HepG2 (cell line): ENCODE data around the gene ADPGK. TPM values are rescaled to one million over a fixed set of nuclear protein-coding genes. Genes with fewer than 3 reads are reported as not detected.

ENCODE experiments used
- AKAP8 ChIP-seq: sonication (generic); formaldehyde crosslinking; IDR thresholded peaks from 2 replicates; pipeline ENCODE4 v1.5.1; 2020; ENCODE audit warnings: mild to moderate bottlenecking, missing genetic modification reagents
- EEA1 ChIP-seq: sonication (generic); formaldehyde crosslinking; IDR thresholded peaks from 2 replicates; pipeline ENCODE4 v1.5.1; 2020; ENCODE audit warnings: mild to moderate bottlenecking, missing genetic modification reagents, borderline replicate concordance
- EHMT2 ChIP-seq: fragments of 200-600 bp; sonication (generic); IDR thresholded peaks from 2 replicates; pipeline ENCODE4 v1.7.0; 2017; ENCODE audit warnings: antibody characterized with exemption, low read depth, low read length, borderline replicate concordance
- ETV6 ChIP-seq: sonication (generic); formaldehyde crosslinking; conservative IDR thresholded peaks from 2 replicates; pipeline ENCODE4 v1.4.0; 2020; ENCODE audit warnings: missing genetic modification reagents
- FIP1L1 ChIP-seq: fragments of 200-400 bp; formaldehyde crosslinking; IDR thresholded peaks from 2 replicates; pipeline ENCODE4 v1.6.1; 2018; ENCODE audit warnings: low read depth, mild to moderate bottlenecking, low read length, moderate library complexity, borderline replicate concordance; ENCODE audit not compliant: insufficient read depth
- FOSL2 ChIP-seq: sonication (generic); formaldehyde crosslinking; IDR thresholded peaks from 2 replicates; pipeline ENCODE4 v1.4.0; 2020; ENCODE audit warnings: missing genetic modification reagents
- FOXK2 ChIP-seq: fragments of 450-650 bp; IDR thresholded peaks from 2 replicates; pipeline ENCODE4 v1.6.1; 2016
- GZF1 ChIP-seq: sonication (generic); formaldehyde crosslinking; IDR thresholded peaks from 2 replicates; pipeline ENCODE4 v1.5.1; 2020; ENCODE audit warnings: mild to moderate bottlenecking, missing genetic modification reagents
- HDAC1 ChIP-seq: sonication (generic); formaldehyde crosslinking; IDR thresholded peaks from 2 replicates; pipeline ENCODE4 v1.5.1; 2020; ENCODE audit warnings: mild to moderate bottlenecking, missing genetic modification reagents
- HNRNPLL ChIP-seq: fragments of 200-400 bp; formaldehyde crosslinking; IDR thresholded peaks from 2 replicates; pipeline ENCODE4 v1.6.1; 2017; ENCODE audit warnings: mild to moderate bottlenecking, low read depth, low read length; ENCODE audit not compliant: poor library complexity, severe bottlenecking
- KDM6A ChIP-seq: IDR thresholded peaks from 2 replicates; pipeline ENCODE4 v1.6.1; 2016; ENCODE audit warnings: low read depth
- MATR3 ChIP-seq: sonication (generic); formaldehyde crosslinking; IDR thresholded peaks from 2 replicates; pipeline ENCODE4 v1.4.0; 2020; ENCODE audit warnings: missing genetic modification reagents
- MLLT10 ChIP-seq: sonication (generic); formaldehyde crosslinking; IDR thresholded peaks from 2 replicates; pipeline ENCODE4 v1.4.0; 2020; ENCODE audit warnings: missing genetic modification reagents
- MTF2 ChIP-seq: sonication (generic); formaldehyde crosslinking; IDR thresholded peaks from 2 replicates; pipeline ENCODE4 v1.5.0; 2020; ENCODE audit warnings: missing genetic modification reagents, borderline replicate concordance
- MXI1 ChIP-seq: IDR thresholded peaks from 3 replicates; pipeline ENCODE4 v1.6.1; 2012; ENCODE audit warnings: low read depth, low read length, inconsistent platforms, borderline replicate concordance
- PHF5A ChIP-seq: IDR thresholded peaks from one replicate; pipeline ENCODE4 v1.6.1; 2018; ENCODE audit warnings: low read depth, missing genetic modification reagents; ENCODE audit not compliant: unreplicated experiment
- POLR2A ChIP-seq, 2 experiments: IDR thresholded peaks; 2 replicates each; pipeline ENCODE4 v1.6.1; 2011; ENCODE audit warnings: low read depth in 2 of 2, low read length in 2 of 2, mild to moderate bottlenecking in 1 of 2, moderate library complexity in 1 of 2; ENCODE audit not compliant: insufficient read depth in 1 of 2
- TAF15 ChIP-seq: fragments of 200-400 bp; formaldehyde crosslinking; IDR thresholded peaks from one replicate; pipeline ENCODE4 v1.6.1; 2018; ENCODE audit warnings: mild to moderate bottlenecking, low read depth, low read length; ENCODE audit not compliant: poor library complexity, severe bottlenecking
- TERF1 ChIP-seq: sonication (generic); formaldehyde crosslinking; IDR thresholded peaks from 2 replicates; pipeline ENCODE4 v1.8.0; 2022; ENCODE audit warnings: mild to moderate bottlenecking, missing genetic modification reagents, moderate library complexity
- TIGD3 ChIP-seq: sonication (generic); formaldehyde crosslinking; IDR thresholded peaks from 2 replicates; pipeline ENCODE4 v1.5.1; 2020; ENCODE audit warnings: mild to moderate bottlenecking, missing genetic modification reagents, borderline replicate concordance
- ZFP91 ChIP-seq: sonication (generic); formaldehyde crosslinking; IDR thresholded peaks from 2 replicates; pipeline ENCODE4 v1.9.0; 2022; ENCODE audit warnings: missing genetic modification reagents, mild to moderate bottlenecking, borderline replicate concordance
- ZNF160 ChIP-seq: sonication (generic); formaldehyde crosslinking; IDR thresholded peaks from 2 replicates; pipeline ENCODE4 v1.8.0; 2022; ENCODE audit warnings: mild to moderate bottlenecking, inconsistent platforms, missing genetic modification reagents
- ZNF546 ChIP-seq: sonication (generic); formaldehyde crosslinking; conservative IDR thresholded peaks from 2 replicates; pipeline ENCODE4 v1.8.1; 2023; ENCODE audit warnings: mild to moderate bottlenecking, missing genetic modification reagents
- ZNF614 ChIP-seq: IDR thresholded peaks from 2 replicates; pipeline ENCODE4 v1.6.1; 2018; ENCODE audit warnings: missing biosample characterization, missing genetic modification reagents, inconsistent platforms, borderline replicate concordance
- ZNF691 ChIP-seq: sonication (generic); formaldehyde crosslinking; IDR thresholded peaks from 2 replicates; pipeline ENCODE4 v1.4.0; 2020; ENCODE audit warnings: missing genetic modification reagents, low read depth, mild to moderate bottlenecking, borderline replicate concordance
- ZNF768 ChIP-seq: sonication (generic); formaldehyde crosslinking; IDR thresholded peaks from 2 replicates; pipeline ENCODE4 v1.4.0; 2020; ENCODE audit warnings: missing genetic modification reagents
- polyA plus RNA-seq, 8 experiments: library from polyadenylated mRNA; depleted of rRNA in 3 of 8; stranded (reverse) in 7 of 8; unstranded in 1 of 8; fragments of >200 nt; fragmentation: Illumina TruSeq in 4 of 8; extraction: Trizol in 4 of 8; gene quantifications; 2 replicates each; pipeline versions ENCODE4 v1.2.1 to v1.2.3, GENCODE V29; 2011 to 2016; ENCODE audit warnings: low read depth in 4 of 8, missing spikeins in 1 of 8, mixed read lengths in 1 of 8; ENCODE audit not compliant: insufficient read depth in 1 of 8
- total RNA-seq, 5 experiments: library from RNA; depleted of rRNA; stranded (reverse); fragments of >200 nt; fragmentation: Illumina TruSeq; extraction: Trizol; gene quantifications; 2 replicates each; pipeline ENCODE4 v1.2.3, GENCODE V29; 2016; ENCODE audit warnings: low read depth in 1 of 5

The ADPGK gene
- total and polyA plus RNA-seq, 2 of the 13 experiments (the other 11 are each of a cell fraction or from before 2014, with no cell fraction given) = 61.6 to 67.5 TPM

GRCh38 chr15:72783640-72784455 is at the start of gene ADPGK (continued):
- TF ChIP-seq ZNF691 (CRISPR knock-in tag) (0 out of 2 replicates have a peak, but pooled peaks have one; percentile 36), TIGD3 (CRISPR knock-in tag) (no peak), MLLT10 (CRISPR knock-in tag) (no peak), ETV6 (CRISPR knock-in tag) (peak; percentile 38; the same call in 1 of the 2 replicates), KDM6A (CRISPR knock-in tag) (0 out of 2 replicates have a peak, but pooled peaks have one; percentile 26), FOXK2 (no peak), ZNF614 (peak; percentile 84; the same call in 1 of the 2 replicates), GZF1 (no peak), FOSL2 (CRISPR knock-in tag) (peak; percentile 62), MXI1 (peak; percentile 95), AKAP8 (CRISPR knock-in tag) (no peak; the same call in 1 of the 2 replicates), EHMT2 (no peak), TERF1 (CRISPR knock-in tag) (no peak), EEA1 (CRISPR knock-in tag) (no peak), ZFP91 (peak; percentile 97), TAF15 (peak; percentile 80), HDAC1 (CRISPR knock-in tag) (peak; percentile 99), PHF5A (peak; percentile 78), ZNF768 (CRISPR knock-in tag) (peak; percentile 69; the same call in 1 of the 2 replicates), ZNF160 (peak; percentile 38; the same call in 1 of the 2 replicates), ZNF546 (CRISPR knock-in tag) (no peak), MATR3 (CRISPR knock-in tag) (no peak), FIP1L1 (no peak), POLR2A (IDR thresholded peaks at IDR 0.05; ENCODE audit: insufficient read depth in 1 of 2, low read depth in 2 of 2, low read length in 2 of 2) (peak; percentile 92 to 96), MTF2 (CRISPR knock-in tag) (0 out of 2 replicates have a peak, but pooled peaks have one; percentile 68), HNRNPLL (peak; percentile 78)
